HL-60 (cell line): ENCODE data around the gene HYCC2.

Source experiments
- GABPA ChIP-seq: IDR thresholded peaks from 2 replicates; pipeline ENCODE4 v1.6.1; 2012; ENCODE audit warnings: low read depth
- TF ChIP-seq, protein P1 (sequence below): IDR thresholded peaks from one replicate; pipeline ENCODE4 v1.5.1; 2011; ENCODE audit warnings: low read length, control low read depth, inconsistent platforms; ENCODE audit not compliant: insufficient read depth

- TF ChIP-seq, protein P1, sequence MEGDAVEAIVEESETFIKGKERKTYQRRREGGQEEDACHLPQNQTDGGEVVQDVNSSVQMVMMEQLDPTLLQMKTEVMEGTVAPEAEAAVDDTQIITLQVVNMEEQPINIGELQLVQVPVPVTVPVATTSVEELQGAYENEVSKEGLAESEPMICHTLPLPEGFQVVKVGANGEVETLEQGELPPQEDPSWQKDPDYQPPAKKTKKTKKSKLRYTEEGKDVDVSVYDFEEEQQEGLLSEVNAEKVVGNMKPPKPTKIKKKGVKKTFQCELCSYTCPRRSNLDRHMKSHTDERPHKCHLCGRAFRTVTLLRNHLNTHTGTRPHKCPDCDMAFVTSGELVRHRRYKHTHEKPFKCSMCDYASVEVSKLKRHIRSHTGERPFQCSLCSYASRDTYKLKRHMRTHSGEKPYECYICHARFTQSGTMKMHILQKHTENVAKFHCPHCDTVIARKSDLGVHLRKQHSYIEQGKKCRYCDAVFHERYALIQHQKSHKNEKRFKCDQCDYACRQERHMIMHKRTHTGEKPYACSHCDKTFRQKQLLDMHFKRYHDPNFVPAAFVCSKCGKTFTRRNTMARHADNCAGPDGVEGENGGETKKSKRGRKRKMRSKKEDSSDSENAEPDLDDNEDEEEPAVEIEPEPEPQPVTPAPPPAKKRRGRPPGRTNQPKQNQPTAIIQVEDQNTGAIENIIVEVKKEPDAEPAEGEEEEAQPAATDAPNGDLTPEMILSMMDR: no peak
- no peak for TF ChIP-seq GABPA
Observed at GRCh38 chr2:201059961-201060755, 11.3 kb downstream of the HYCC2 start.
